ENCODE results near the gene LEPROT.
"Not testable (repeated sequence)": the region's sequence is repeated elsewhere in the genome, so short reads cannot be mapped to it uniquely, and the experiment has no call there.

The LEPROT gene

DNA sequence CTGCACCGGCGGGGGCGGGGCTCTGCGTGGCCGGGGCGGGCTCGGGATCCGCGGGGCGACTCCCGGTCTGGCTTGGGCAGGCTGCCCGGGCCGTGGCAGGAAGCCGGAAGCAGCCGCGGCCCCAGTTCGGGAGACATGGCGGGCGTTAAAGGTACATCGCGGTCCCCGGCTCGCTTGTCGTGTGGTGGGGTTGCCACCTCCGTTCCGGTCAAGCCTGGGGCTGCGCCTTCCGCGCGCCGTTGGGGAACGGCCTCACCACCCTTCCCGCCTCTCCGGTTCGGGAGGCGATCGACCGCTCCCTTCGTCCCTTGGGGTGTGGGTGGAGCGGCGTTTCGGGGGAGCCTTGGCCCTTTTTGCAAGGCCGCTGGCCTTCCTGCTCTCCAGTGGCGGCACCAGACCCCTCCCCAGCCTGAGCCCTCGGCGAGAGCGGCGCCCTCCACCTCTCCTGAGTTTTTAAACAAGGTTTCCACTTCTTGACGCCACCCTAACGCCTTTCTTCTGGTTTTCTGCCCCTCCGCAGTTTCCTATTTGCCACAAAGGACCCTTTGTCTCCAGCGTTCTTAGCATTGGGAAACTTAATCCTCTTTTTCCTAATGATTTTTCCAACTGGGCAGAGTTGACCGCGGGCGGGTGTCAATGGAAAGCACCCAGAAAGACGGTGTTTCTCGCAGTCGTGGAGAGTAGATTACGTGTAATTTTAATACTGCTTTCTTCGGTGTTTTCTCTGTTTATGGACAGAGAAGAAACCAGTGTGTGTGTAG lies at the start of gene LEPROT, which contains the start of gene LEPR:
Gene LEPROT (plus strand): TSS at position 79 of the 761 bp plus-strand sequence. CDS start 57 bp downstream, at position 136.
Gene LEPR (plus strand): TSS at position 79 of the 761 bp plus-strand sequence. CDS start 144,898 bp downstream, outside the sequence.
- DNase-seq (ENCODE audit: low read depth in 2 of 2) = peak in 1 of 2 donors; percentile 53
- peak within 1 kb of the TSS; percentile 82 to 85 for H3K4me3 ChIP-seq (replicated peaks in 1 of 2; ENCODE audit: low read depth in 2 of 2, low read length in 2 of 2)
- TF ChIP-seq CTCF (IDR thresholded peaks at IDR 0.05; ENCODE audit: low read depth, low read length) = no peak

GRCh38 chr1:65371544-65371943 lies 48.9 kb upstream of the LEPROT start:
- H3K4me3 ChIP-seq (replicated peaks in 1 of 2; ENCODE audit: low read depth in 2 of 2, low read length in 2 of 2) = no peak overlapping the region
- TF ChIP-seq CTCF (IDR thresholded peaks at IDR 0.05; ENCODE audit: low read depth, low read length) = no peak
- DNase-seq (ENCODE audit: low read depth in 2 of 2) = no peak

GRCh38 chr1:65372557-65372956 lies 47.9 kb upstream of the LEPROT start:
- DNase-seq (ENCODE audit: low read depth in 2 of 2) = peak in 1 of 2 donors; percentile 37
- TF ChIP-seq CTCF (IDR thresholded peaks at IDR 0.05; ENCODE audit: low read depth, low read length) = no peak
- no peak overlapping the region for H3K4me3 ChIP-seq (replicated peaks in 1 of 2; ENCODE audit: low read depth in 2 of 2, low read length in 2 of 2)

- H3K4me3 ChIP-seq (replicated peaks in 1 of 2; ENCODE audit: low read depth in 2 of 2, low read length in 2 of 2) = no peak overlapping the region
- no peak for TF ChIP-seq CTCF (IDR thresholded peaks at IDR 0.05; ENCODE audit: low read depth, low read length)
- DNase-seq (ENCODE audit: low read depth in 2 of 2) = no peak
Measured at GRCh38 chr1:65377496-65378246, 42.8 kb upstream of the LEPROT start.

DNA sequence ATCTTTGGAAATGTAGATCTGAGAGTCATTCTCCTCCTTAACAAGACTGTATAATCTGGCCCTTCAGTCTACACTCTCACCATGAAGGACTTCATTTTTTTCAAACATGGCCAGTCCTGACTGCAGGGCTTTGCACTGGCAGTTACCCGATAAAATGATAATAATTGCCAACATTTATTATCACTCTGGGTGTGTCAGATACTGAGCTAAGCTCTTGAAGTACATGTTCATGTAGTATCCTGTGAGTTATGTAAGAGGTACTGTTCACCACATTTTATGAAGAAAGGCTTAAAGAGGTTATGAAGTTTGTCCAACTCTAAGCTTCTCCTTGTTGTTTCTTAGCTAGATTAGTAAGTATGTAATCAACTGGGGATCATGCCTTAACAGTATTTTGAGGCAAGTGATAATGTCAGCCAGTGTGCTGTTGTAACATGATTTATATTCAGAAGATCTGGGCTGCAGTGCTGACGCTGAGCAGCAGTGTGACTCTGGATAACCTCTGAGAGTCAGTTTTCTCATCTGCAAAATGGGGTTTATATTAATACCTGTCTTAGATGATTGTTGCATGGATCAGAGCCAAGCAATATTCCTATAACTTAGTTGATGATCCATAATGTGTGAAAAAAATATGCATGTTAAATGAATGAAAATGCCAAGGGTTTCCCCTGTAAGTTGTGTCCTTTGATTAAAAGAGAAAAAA lies 42.1 kb upstream of the LEPROT start:
- no peak for TF ChIP-seq CTCF (IDR thresholded peaks at IDR 0.05; ENCODE audit: low read depth, low read length)
- H3K4me3 ChIP-seq (replicated peaks in 1 of 2; ENCODE audit: low read depth in 2 of 2, low read length in 2 of 2) = no peak overlapping the region
- no peak for DNase-seq (ENCODE audit: low read depth in 2 of 2)

- not testable (repeated sequence) for DNase-seq (ENCODE audit: low read depth in 2 of 2); H3K4me3 ChIP-seq (replicated peaks in 1 of 2; ENCODE audit: low read depth in 2 of 2, low read length in 2 of 2)
Measured at GRCh38 chr1:65384426-65384825, 36.0 kb upstream of the LEPROT start.

DNA sequence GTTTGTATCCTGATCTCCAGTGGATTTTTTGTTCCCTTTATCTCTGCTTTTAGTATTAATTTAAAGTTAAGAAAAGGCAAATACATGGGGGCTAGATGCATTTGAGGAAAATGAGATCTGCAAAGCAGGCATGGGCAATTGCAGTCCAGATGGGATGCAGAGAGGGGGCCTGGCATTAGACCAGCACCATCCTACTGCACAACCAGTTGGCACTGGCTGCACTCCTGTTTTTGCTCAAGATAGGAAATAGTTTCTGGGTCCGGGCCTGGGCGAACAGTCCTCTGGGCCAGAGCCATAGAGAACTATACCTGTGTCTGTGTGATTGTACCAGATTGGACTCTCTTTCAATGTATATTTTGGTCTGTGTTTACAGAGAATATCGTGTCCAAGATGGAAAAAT lies 34.0 kb upstream of the LEPROT start:
- no peak overlapping the region for H3K4me3 ChIP-seq (replicated peaks in 1 of 2; ENCODE audit: low read depth in 2 of 2, low read length in 2 of 2)
- no peak for TF ChIP-seq CTCF (IDR thresholded peaks at IDR 0.05; ENCODE audit: low read depth, low read length)
- DNase-seq (ENCODE audit: low read depth in 2 of 2) = no peak
